Mononuclear cell (primary cell): Measurements from ENCODE around the gene MAP4K4. TPM values are rescaled to one million over a fixed set of nuclear protein-coding genes. Genes with fewer than 3 reads are reported as not detected.

Experiments used
- H3K27me3 ChIP-seq: 2 replicates; pipeline ENCODE4 v1.6.0; 2011; ENCODE audit warnings: low read length, control low read depth; ENCODE audit not compliant: insufficient read depth
- H3K4me1 ChIP-seq: 2 replicates; pipeline ENCODE4 v1.5.1; 2011; ENCODE audit warnings: mild to moderate bottlenecking, low read length, control low read depth; ENCODE audit not compliant: insufficient read depth
- H3K4me3 ChIP-seq: 2 replicates; pipeline ENCODE4 v1.5.1; 2011; ENCODE audit warnings: mild to moderate bottlenecking, low read length, moderate library complexity
- H3K9me3 ChIP-seq: 2 replicates; pipeline ENCODE4 v1.5.1; 2011; ENCODE audit warnings: low read depth, mild to moderate bottlenecking, control low read depth, low read length
- total RNA-seq: library from RNA; depleted of rRNA; stranded (reverse); fragments of >200 nt; gene quantifications from one replicate; pipeline ENCODE4 v1.2.3, GENCODE V29; 2012

Gene MAP4K4
- total RNA-seq, 1 donor: 58.8 TPM

DNA sequence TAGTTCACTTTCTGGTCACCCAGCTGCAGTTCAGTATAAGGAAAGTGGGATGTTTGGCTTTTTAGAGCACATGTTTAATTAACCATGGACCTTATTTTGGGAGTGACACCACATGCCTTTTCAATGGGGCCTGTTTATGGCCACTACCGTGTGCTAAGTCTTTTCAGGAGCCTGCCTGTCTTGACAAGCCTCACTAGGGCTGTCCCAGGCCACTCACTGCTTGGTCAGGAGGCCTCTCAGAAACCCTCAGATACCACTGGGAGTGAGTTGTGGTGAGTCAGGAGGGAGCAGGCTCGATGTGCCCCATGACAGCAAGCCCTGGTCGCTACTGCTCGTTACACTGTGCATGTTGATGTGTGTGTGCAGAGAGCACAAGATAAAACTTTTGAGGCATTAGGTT is 123.0 kb downstream of the MAP4K4 start:
- H3K4me1 ChIP-seq: peaks cover 26% of the 10 kb centered on the region
- no peaks in the 10 kb centered on the region for H3K27me3 ChIP-seq
- no peaks in the 10 kb centered on the region for H3K9me3 ChIP-seq
- no peak overlapping the region for H3K4me3 ChIP-seq

DNA sequence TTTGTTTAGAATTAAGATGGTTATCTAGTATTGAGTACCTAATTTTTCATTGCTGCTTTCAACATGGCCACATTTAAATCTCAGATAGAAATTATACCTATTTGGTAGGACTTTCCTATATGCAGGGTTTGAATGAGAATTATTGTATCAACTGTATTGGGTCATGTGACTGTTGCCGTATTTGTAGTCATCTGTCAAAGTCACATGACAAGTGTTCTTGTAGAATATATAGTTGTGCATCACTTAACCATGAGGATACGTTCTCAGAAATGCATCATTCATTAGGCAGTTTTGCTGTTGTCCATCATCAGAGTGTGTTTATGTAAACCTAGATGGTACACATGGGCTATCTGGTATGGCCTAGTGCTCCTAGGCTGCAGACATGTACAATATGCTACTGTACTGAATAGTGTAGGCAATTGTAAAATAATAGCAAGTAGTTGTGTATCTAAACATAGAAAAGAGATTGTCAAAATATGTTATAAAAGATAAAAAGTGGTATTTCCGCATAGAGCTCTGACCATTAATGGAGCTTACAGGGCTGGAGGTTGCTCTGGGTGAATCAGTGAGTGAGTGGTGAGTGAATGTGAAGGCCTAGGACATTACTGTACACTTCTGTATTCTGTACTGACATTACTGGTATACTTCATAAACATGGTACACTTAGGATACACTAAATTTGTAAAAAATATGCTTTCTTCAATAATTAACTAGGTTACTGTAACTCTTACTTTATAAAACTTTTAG is 123.7 kb downstream of the MAP4K4 start:
- H3K27me3 ChIP-seq: no peaks in the 10 kb centered on the region

GRCh38 chr2:101821828-101822458 is 124.4 kb downstream of the MAP4K4 start:
- no peak overlapping the region for H3K4me3 ChIP-seq
- peaks cover 22% of the 10 kb centered on the region for H3K4me1 ChIP-seq
- no peaks in the 10 kb centered on the region for H3K27me3 ChIP-seq

More for the DNA sequence above, 123.7 kb downstream of the MAP4K4 start:
- Histone ChIP-seq H3K9me3 (no peaks in the 10 kb centered on the region), H3K4me1 (peaks cover 22% of the 10 kb centered on the region), H3K4me3 (no peak overlapping the region)

DNA sequence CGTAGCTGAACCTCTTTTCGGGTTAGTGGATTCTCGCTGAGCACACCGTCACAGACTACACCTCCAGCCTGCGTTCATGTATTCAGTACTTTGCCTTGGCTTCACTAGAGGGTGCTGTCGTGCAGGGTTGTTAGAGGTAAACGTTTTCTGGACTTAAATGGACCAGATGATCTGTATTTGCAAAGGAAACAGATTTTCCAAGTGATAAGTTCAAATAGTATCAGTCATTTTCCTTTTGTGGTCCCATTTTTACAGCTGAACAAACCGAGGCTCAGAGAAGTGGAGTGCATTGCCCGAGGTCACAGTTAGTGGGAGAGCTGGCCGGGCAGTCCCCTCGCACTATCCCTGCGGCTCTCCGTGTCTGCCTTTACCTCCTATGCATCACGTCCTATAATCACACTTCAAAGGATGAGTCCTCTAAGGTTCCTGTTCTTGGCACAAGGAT is 125.9 kb downstream of the MAP4K4 start:
- Histone ChIP-seq H3K4me3 (no peak overlapping the region), H3K9me3 (no peaks in the 10 kb centered on the region), H3K27me3 (no peaks in the 10 kb centered on the region), H3K4me1 (peaks cover 23% of the 10 kb centered on the region)

More at GRCh38 chr2:101821828-101822458, 124.4 kb downstream of the MAP4K4 start:
- no peaks in the 10 kb centered on the region for H3K9me3 ChIP-seq

DNA sequence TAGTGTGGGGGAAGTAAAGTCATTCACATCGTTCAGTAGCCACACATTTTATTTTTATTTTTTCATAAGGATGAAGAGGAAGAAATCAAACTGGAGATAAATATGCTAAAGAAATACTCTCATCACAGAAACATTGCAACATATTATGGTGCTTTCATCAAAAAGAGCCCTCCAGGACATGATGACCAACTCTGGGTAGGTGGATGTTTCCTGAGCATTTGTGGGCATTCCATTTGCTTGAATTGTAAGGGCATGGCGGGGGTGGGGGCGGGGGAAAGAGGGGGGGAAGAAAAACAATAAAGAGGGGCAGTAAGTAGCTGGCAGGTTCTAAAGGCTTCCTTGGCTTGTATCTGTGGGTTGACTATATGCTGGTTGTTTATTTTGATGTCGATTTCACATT is 126.4 kb downstream of the MAP4K4 start:
- Histone ChIP-seq H3K4me3 (no peak overlapping the region), H3K27me3 (no peaks in the 10 kb centered on the region), H3K4me1 (peaks cover 21% of the 10 kb centered on the region), H3K9me3 (no peaks in the 10 kb centered on the region)

DNA sequence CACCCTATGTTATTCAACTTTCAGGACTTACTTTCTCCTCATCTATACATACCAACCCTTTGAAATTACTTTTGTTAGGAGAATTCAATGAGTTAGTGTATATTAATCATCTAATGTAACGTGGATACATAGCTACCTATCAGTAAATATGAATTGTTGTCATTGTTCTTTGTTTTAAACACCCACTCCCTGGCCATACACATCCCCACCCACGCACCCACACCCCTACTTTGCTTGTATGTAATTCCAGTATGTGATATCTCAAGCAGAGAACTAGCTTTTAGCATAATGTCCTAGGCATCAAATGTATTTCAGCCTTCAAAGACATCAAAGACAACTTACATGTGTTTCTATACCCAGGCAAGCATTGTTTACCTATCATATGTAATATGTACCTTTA is 129.2 kb downstream of the MAP4K4 start:
- Histone ChIP-seq H3K4me3 (no peak overlapping the region), H3K4me1 (peaks cover 35% of the 10 kb centered on the region), H3K27me3 (no peaks in the 10 kb centered on the region), H3K9me3 (no peaks in the 10 kb centered on the region)

- no peaks in the 10 kb centered on the region for H3K27me3 ChIP-seq
- no peaks in the 10 kb centered on the region for H3K9me3 ChIP-seq
- peaks cover 35% of the 10 kb centered on the region for H3K4me1 ChIP-seq
- H3K4me3 ChIP-seq: no peak overlapping the region
Observed at GRCh38 chr2:101827246-101827645, 129.7 kb downstream of the MAP4K4 start.

DNA sequence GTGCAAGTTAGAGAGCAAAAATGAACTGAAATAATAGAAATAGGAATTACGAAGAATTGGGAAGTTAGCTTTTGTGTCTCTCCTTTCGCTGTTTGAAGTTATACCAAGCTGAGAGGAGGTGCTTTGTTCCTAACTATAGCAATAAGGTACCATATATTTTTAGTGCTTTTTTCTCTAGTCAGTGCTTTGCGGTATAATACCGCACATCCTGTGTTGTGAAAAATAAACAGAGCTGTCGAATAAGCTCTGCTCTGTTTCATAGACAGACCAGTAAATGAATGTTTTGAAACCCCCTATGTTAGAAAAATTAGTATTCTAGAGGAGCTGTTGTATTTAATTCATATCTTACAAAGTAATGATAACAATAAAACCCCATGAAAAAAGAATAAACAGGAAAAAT is 130.8 kb downstream of the MAP4K4 start:
- peaks cover 30% of the 10 kb centered on the region for H3K4me1 ChIP-seq
- no peak overlapping the region for H3K4me3 ChIP-seq
- no peaks in the 10 kb centered on the region for H3K27me3 ChIP-seq
- no peaks in the 10 kb centered on the region for H3K9me3 ChIP-seq

- Histone ChIP-seq H3K4me3 (no peak overlapping the region), H3K4me1 (peaks cover 25% of the 10 kb centered on the region), H3K9me3 (no peaks in the 10 kb centered on the region), H3K27me3 (no peaks in the 10 kb centered on the region)
Observed at GRCh38 chr2:101828673-101829334, 131.3 kb downstream of the MAP4K4 start.

- no peak overlapping the region for H3K4me3 ChIP-seq
- no peaks in the 10 kb centered on the region for H3K9me3 ChIP-seq
- peaks cover 25% of the 10 kb centered on the region for H3K4me1 ChIP-seq
- H3K27me3 ChIP-seq: no peaks in the 10 kb centered on the region
Observed at GRCh38 chr2:101829429-101829828, 131.9 kb downstream of the MAP4K4 start.

- no peaks in the 10 kb centered on the region for H3K9me3 ChIP-seq
- no peaks in the 10 kb centered on the region for H3K27me3 ChIP-seq
- H3K4me3 ChIP-seq: no peak overlapping the region
- H3K4me1 ChIP-seq: peaks cover 25% of the 10 kb centered on the region
Observed at GRCh38 chr2:101830146-101830545, 132.6 kb downstream of the MAP4K4 start.

DNA sequence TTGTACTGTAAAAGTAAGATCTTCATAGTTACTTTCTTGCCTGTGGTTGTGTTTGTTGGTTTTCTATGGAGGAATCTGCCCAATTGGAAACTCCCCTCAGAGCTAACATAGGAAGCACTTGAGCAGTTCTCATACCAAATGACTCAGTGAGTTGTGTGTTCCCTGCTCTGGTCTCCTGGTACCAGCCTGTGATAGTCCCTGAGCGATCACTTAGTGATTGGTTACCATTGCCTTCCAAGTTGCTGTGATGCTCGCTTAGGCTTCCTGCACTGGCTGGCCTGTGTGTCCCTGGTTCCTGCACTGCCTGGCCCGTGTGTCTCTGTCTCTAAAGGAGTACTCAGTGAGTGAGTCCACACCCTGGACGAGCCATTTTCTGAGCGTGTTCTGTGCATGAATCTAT is 133.0 kb downstream of the MAP4K4 start:
- peaks cover 25% of the 10 kb centered on the region for H3K4me1 ChIP-seq
- no peak overlapping the region for H3K4me3 ChIP-seq
- no peaks in the 10 kb centered on the region for H3K27me3 ChIP-seq
- no peaks in the 10 kb centered on the region for H3K9me3 ChIP-seq

DNA sequence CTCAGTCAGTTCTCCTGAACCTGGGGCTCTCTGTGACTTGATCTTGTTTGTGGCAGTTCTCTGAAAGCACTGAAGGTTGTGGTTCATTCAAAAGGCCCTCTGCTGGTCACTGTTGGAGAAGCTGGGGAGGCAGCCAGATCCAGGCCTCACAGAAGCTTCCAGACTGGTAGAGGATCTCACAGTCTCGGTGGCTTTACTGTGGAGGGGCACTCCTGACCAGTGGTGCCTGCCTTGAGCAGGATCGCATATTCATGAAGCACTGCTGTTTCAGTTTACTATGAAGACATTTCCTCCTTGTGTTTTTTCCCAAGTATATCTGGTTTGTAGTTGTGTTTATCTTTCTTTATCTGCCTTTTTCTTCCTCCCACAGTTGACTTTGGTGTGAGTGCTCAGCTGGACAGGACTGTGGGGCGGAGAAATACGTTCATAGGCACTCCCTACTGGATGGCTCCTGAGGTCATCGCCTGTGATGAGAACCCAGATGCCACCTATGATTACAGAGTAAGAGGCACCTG is 133.9 kb downstream of the MAP4K4 start:
- Histone ChIP-seq H3K9me3 (no peaks in the 10 kb centered on the region), H3K27me3 (no peaks in the 10 kb centered on the region), H3K4me3 (no peak overlapping the region), H3K4me1 (peaks cover 25% of the 10 kb centered on the region)

DNA sequence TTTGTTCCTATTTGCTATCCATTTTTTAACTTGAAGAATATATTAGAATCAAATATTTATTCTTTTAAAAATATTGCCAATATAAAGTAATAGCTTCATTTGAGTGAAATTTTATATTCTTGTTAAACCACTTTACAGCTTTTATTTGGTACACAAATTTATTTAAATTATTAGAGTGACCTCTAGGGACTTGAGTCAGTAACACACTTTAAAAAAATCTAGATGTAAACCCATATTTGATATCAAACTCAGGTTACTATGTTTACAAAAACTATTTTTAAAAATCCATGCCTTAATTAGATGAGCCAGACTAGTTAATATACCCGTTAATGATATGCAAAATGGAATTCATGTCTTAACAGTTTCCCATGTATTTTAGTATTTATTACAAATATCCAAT is 134.6 kb downstream of the MAP4K4 start:
- no peaks in the 10 kb centered on the region for H3K9me3 ChIP-seq
- peaks cover 25% of the 10 kb centered on the region for H3K4me1 ChIP-seq
- no peaks in the 10 kb centered on the region for H3K27me3 ChIP-seq
- H3K4me3 ChIP-seq: no peak overlapping the region

- no peak overlapping the region for H3K4me3 ChIP-seq
- no peaks in the 10 kb centered on the region for H3K9me3 ChIP-seq
- no peaks in the 10 kb centered on the region for H3K27me3 ChIP-seq
- peaks cover 12% of the 10 kb centered on the region for H3K4me1 ChIP-seq
Observed at GRCh38 chr2:101833890-101834523, 136.5 kb downstream of the MAP4K4 start.
